ENCODE measurements around the gene EIF4B. TPM values are rescaled to one million over a fixed set of nuclear protein-coding genes. Genes with fewer than 3 reads are reported as not detected.

EIF4B gene
- total and polyA plus RNA-seq, 9 of the 15 experiments (the other 6 are each of a cell fraction or from before 2014, with no cell fraction given) = 138 to 669 (median 552) TPM

GRCh38 chr12:53006810-53007309 lies 604 bp downstream of the EIF4B start (continued):
- TF ChIP-seq THAP12 (CRISPR knock-in tag; IDR thresholded peaks at IDR 0.05) (peak; percentile 83), ZNF140 (CRISPR knock-in tag; IDR thresholded peaks at IDR 0.05) (no peak), ATF7 (IDR thresholded peaks at IDR 0.05) (no peak), KAT7 (CRISPR knock-in tag; IDR thresholded peaks at IDR 0.05; ENCODE audit: borderline replicate concordance) (peak; percentile 82; the same call in 1 of the 2 replicates), ZZZ3 (IDR thresholded peaks at IDR 0.05) (0 out of 2 replicates have a peak, but pooled peaks have one; percentile 10), RFX7 (CRISPR knock-in tag; IDR thresholded peaks at IDR 0.05) (0 out of 2 replicates have a peak, but pooled peaks have one; percentile 51), ZBTB7A (IDR thresholded peaks at IDR 0.05; ENCODE audit: borderline replicate concordance, control insufficient read depth, low read depth, low read length) (no peak), EP400 (IDR thresholded peaks at IDR 0.05) (peak; percentile 86), PCBP2 (IDR thresholded peaks at IDR 0.05; ENCODE audit: low read depth, low read length, poor library complexity, severe bottlenecking) (no peak), RFX5 (IDR thresholded peaks at IDR 0.05; ENCODE audit: low read depth, low read length) (no peak), LARP7 (IDR thresholded peaks at IDR 0.05) (no peak), E2F4 (CRISPR knock-in tag; IDR thresholded peaks at IDR 0.05; ENCODE audit: low read depth) (no peak), MNT (conservative IDR thresholded peaks at IDR 0.05) (peak; percentile 93 to 96), ETV6 (IDR thresholded peaks at IDR 0.05; ENCODE audit: borderline replicate concordance in 1 of 2, low read depth in 2 of 2, low read length in 1 of 2) (no peak), ETV6 (CRISPR knock-in tag; IDR thresholded peaks at IDR 0.05; ENCODE audit: borderline replicate concordance) (no peak), SUPT5H (IDR thresholded peaks at IDR 0.05) (peak; percentile 88), HNRNPH1 (optimal IDR thresholded peaks at IDR 0.05; ENCODE audit: low read depth, low read length) (no peak), HCFC1 (IDR thresholded peaks at IDR 0.05; ENCODE audit: low read depth, low read length) (no peak), SMC3 (conservative IDR thresholded peaks at IDR 0.05; ENCODE audit: insufficient read depth, low read depth, low read length) (no peak), PML (IDR thresholded peaks at IDR 0.05; ENCODE audit: low read length) (peak; percentile 69), KLF6 (CRISPR knock-in tag; IDR thresholded peaks at IDR 0.05; ENCODE audit: borderline replicate concordance) (no peak), ZNF232 (CRISPR knock-in tag; IDR thresholded peaks at IDR 0.05) (no peak), EGR1 (conservative IDR thresholded peaks at IDR 0.05) (peak; percentile 34), MAFF (IDR thresholded peaks at IDR 0.05; ENCODE audit: low read length) (no peak), PKNOX1 (IDR thresholded peaks at IDR 0.05) (no peak)
